Measurements from ENCODE around the gene PRR29.
"Not testable (repeated sequence)": the region's sequence is repeated elsewhere in the genome, so short reads cannot be mapped to it uniquely, and the experiment has no call there.

The PRR29 gene

DNA sequence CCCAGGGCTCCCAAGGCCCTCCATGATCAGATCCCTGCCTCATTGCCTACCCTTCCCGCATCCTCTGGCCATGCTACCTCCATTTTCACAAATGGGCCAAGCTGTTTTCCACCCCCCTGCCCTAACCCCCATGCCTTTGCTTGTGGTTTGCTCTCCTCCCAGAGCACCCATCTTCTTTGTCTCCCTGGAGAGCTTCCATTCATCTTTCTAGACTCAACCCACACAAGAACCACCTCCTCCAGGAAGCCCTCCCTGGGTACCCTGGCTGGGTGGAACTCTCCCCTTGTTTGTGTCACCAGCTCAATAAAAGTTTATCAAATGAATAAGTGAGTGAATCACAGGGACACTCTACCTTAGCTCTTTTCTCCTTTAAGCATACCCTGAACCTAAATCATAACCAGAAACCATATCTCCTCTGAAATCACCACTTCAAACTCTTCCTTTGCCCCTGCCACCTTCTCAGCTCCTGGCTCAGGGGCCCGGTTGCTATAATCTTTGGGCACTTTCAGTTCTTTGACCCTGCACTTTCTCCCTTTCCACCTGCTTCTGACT is 22.5 kb upstream of the PRR29 start:
- no peak for DNase-seq

- DNase-seq = no peak
Observed at GRCh38 chr17:63976702-63977101, 21.4 kb upstream of the PRR29 start.

GRCh38 chr17:63978272-63979200 is 19.6 kb upstream of the PRR29 start:
- no peak for DNase-seq

- not testable (repeated sequence) for DNase-seq
Observed at GRCh38 chr17:63982641-63983040, 15.5 kb upstream of the PRR29 start.

DNA sequence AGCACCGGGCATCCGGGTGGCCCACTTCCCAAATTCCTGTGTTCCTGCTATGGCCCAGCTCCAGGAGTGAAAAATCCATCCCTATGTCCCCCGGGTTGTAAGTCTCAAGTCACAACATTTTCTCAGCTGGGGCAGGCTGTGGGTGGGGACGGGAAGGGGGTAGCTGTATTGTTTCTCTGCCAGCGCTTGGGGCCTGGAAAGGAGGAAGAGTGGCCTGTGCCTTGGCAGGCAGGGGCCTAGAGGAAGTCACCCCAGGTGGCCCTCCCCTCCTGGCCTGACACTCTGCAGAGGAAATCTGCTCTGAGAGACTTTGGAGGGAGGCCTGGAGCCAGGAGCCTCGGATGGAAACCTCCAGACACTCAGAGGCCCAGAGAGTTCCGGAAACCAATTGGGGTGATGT is 14.8 kb upstream of the PRR29 start:
- no peak for DNase-seq

GRCh38 chr17:63984236-63984635 is 13.9 kb upstream of the PRR29 start:
- DNase-seq = no peak

DNA sequence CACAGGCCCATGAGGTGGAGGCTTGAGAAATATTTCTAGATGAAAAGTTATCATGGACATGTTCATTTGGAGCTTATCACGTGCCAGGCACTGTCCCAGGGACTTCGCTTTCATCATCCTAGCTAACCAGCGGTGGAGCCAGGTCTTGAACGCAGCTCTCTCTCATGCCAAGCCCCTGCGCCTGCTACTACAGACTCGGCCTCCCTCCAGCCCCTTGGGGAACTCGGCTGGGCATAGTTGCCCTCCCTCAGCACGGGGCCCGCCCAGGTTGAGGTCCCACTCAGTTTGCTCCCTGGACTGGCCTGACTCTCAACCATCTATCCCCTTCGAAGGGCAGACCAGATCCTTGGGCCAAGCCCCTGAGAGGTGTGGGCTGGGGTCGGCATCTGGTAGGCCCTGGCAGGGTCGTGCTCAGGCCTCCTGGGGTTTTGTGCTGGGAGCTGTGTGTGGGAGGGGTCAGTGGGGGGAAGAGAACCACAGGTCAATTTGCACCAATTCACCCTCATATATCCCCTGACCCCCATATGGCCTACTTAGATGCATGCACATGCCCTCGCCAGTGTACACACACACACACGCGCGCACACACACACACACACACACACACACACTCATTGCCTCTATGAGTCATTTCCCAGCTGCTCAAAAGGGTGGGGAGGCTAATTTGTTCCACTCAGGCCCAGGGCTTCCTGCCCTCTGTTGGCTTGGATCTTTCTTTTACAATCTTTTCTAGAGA is 13.3 kb upstream of the PRR29 start:
- DNase-seq = no peak

GRCh38 chr17:63985387-63986140 is 12.6 kb upstream of the PRR29 start:
- no peak for DNase-seq

- no peak for DNase-seq
Observed at GRCh38 chr17:63986821-63987220, 11.3 kb upstream of the PRR29 start.

DNA sequence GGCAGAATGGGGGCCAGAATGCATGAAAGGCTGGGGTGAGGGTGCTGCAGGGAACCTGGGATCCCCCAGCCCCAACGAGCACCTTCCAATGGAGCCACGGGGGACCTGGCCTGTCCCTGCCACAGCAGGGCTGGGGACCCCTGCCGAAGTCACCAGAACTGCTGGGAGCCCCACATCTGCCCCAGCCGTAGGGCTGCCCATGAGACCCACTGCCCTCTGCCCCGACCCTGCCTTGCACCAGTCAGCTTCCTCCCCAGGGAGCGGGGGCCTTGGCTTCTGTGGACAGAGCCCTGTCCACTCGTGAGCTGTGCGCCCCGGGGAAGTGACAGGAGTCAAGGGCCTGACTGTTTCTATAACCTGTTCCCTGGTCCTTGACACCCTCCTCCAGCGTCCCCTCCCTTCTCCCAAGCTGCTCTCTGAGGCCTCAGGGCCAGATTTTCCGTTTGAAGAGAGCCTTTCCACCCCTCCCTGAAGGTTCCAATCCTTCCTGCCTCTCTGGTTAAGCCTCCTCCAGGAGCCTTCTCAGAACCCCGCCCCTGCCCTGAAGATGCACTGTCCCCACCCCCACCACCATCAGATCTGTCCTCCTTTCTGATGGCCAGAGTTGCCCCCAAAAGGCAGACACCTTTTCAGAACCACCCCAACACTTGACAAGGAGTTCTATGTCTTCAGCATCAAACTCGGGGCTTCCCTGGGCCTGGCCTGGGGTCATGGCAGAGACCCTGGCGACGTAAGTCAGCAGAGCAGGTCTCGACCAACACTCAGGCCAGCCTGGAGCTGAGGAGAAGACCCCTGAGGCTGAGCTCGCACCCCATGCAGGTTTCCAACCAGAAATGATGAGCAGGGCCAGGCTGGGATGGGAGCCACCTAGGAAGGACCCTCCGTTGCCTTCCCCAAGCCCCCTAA is 10.7 kb upstream of the PRR29 start:
- DNase-seq = no peak

DNA sequence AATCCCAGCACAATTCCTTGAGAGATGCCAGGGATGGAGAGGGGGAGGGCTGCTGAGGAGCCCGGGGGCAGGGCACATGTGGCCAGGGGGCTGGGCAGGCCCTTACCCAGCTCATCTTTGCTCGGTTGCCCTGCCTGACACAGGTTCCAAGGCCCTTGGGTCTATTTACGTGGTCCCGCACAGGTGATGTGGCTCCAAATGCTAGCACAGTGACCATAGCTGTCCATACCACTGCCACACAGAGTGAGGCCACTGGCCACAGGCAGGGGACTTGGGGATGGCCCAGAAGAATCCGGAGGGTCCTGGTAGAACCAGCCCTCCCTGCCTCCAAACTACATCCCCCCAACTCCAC is 10.0 kb upstream of the PRR29 start:
- DNase-seq = no peak

GRCh38 chr17:63988741-63989621 is 9.2 kb upstream of the PRR29 start:
- no peak for DNase-seq

- no peak for DNase-seq
Observed at GRCh38 chr17:63989622-63990345, 8.4 kb upstream of the PRR29 start.

- no peak for DNase-seq
Observed at GRCh38 chr17:63991611-63992010, 6.5 kb upstream of the PRR29 start.

GRCh38 chr17:63993368-63993985 is 4.7 kb upstream of the PRR29 start:
- no peak for DNase-seq

- no peak for DNase-seq
Observed at GRCh38 chr17:63995626-63996025, 2.5 kb upstream of the PRR29 start.

GRCh38 chr17:63996430-63997182 is 1.5 kb upstream of the PRR29 start:
- DNase-seq = no peak

DNA sequence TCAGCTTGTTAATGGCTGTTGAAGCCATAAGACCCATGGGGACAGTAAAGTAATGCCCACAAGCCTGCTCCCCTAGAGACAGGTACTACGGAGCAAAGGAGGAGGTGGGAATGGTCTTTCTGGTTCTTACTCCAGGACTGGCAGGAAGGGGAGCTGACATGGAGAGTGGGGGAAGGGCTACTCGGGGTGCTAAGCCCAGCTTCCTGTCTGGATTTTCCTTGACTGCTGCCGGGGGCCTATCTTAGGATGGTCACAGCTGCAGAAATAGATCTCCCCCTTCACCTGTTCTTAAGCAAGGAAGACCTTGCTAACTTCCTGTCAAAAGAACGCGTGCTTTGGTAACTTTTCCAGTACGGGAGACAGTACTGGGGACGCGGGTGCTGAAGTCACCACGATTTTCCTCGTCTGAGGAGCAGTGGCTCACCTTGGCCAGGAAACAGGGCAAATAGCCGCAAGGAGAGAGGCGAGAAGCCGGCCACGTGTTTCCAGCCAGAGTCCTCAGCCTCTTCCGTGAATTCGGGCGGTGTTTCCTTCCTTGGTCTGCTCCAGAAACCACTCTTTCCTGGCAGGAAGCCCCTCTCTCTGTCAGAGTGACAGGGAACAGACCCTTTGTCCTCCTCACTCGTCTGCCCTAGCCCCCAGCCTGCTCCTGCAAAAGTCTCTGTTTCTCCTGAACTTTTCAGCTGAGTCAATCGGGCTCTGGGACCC is 656 bp upstream of the PRR29 start:
- no peak for DNase-seq

All from NCI-H345 (cell line).